Measurements from ENCODE around the gene ENPEP.
"Not testable (repeated sequence)": the region's sequence is repeated elsewhere in the genome, so short reads cannot be mapped to it uniquely, and the experiment has no call there.

Gene ENPEP

GRCh38 chr4:110518889-110519490 is 43.0 kb downstream of the ENPEP start:
- peak; percentile 16 for DNase-seq

DNA sequence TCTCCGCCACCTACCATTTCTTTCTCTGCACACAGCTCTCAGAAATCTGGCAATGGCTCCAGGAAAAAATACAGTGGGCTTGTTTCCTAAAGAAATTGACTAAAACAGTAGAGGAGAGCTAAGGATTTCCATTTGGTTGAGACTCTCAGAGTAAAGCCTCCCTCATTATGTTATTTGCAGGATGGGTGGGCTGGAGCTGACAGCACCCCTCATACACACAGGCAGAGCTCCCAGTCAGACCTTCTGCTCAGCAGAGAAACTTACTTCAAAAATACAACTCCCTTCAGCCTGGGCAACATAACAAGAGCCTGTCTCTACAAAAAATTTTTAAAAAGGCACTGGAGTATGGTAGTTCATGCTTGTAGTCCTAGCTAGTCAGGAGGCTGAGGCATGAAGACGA is 44.9 kb downstream of the ENPEP start:
- DNase-seq, result no peak

DNA sequence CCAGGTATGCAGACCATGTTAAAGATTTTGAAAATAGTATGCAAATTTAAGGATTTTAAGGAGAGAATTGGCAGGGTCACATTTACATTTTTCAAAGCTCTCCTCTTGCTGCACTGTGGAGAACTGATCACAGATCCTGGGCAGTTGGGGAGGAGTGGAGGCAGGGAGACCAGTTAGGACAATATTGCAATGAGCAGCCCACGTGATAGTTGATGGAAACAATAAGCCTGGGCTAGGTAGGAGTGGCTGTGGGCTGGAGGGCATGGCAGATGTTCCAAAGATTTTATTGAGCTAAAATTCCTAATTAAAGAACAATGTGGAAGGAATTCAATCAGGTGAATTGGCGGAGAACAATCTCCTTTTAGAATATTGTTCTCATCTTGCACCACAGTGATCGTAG is 50.6 kb downstream of the ENPEP start:
- no peak for DNase-seq

GRCh38 chr4:110527156-110527555 is 51.2 kb downstream of the ENPEP start:
- DNase-seq, result no peak

- DNase-seq, result no peak
Measured at GRCh38 chr4:110532901-110533589, 57.1 kb downstream of the ENPEP start.

DNA sequence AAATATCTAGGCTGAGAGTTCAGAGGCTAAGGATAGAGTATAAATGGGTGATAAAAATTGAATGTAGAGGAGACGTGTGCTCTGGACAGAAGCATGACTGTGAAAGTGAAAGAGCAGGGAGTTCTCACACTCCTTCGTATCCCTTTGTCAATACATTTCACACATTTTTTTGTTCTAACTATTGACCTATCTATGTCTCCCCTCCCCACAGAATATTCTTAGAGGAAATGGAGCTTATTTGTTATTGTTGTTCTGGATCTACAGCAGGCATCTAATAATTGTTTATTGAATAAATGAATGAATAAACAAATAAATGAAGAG is 57.6 kb downstream of the ENPEP start:
- no peak for DNase-seq

DNA sequence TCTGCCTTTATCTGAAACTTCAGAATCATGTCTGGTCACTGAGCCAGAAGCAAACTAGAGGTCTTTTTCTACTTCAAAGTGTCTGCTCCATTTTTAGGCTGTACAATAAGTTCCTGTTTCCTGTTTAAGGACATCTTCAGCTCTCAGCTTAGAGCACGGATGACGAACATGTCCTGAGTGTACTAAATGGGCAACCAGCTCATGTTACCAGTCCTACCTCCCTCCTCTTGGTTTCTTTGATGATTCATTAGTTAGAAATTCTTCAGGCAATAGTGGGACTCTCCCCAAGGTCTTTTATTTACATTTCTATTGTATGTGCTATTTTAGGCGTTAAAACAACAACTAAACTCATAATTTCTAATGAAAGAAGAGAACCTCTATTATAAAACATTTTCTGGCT is 58.0 kb downstream of the ENPEP start:
- no peak for DNase-seq

GRCh38 chr4:110540581-110540980 is 64.6 kb downstream of the ENPEP start:
- no peak for DNase-seq

DNA sequence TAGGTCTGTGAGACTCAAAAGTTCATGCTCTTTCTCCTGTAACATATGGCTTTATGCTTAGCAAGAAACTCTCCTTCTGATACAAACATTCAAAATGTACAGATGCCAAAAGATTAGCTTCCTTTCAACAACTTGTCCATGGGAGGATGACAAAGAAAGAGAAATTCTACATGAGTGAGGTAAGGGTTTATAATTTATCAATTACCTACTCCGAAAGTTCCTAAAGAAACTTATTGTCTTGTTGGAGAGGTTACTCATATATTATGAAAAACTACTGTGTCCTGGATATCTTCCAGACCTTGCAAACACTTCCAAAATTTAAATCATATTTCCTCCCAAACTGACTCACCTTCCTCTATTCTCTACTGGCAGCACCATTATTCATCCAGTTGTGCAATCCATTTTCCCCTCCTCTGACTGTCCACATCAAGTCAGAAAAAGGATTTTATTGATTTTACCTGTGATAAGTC is 65.1 kb downstream of the ENPEP start:
- no peak for DNase-seq

GRCh38 chr4:110543577-110543976 is 67.6 kb downstream of the ENPEP start:
- no peak for DNase-seq

DNA sequence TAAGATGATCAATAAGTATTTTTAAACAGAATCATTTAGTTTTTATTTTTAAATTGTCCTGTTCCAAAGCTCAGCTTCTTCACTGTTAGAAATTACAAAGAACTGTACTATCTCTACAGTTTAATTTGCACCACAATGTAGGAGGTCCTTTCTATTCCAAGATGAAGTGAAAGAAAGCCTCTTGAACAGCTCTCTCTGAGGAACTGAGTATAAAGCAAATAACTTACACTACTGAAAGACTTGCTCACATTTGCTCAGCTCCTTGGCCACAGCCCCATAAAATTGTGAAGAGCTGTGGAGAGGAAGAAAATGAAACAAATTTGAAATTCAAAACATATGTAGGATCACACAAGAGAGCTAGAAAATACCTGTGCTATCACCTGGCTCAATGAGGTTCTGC is 68.6 kb downstream of the ENPEP start:
- no peak for DNase-seq

DNA sequence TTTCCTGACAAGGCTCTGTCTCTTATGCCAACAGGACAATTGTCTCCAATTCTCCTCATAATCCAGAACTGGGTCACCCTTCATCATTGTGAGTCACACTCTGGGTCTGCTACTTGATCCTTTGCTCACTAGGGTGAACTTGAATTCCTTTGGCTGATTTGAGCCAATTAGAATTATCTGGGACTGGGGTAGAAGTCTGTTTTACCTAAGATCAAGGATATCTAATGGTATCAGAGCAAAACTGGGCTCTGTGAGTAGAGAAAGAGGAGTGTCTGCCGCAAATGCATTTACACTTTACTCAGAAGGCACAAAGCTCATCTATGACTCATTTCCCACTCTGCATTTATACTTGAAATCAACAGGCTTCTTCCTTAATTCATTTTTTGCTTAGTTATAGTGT is 74.3 kb downstream of the ENPEP start:
- DNase-seq, result no peak

GRCh38 chr4:110553197-110553596 is 77.2 kb downstream of the ENPEP start:
- no peak for DNase-seq

DNA sequence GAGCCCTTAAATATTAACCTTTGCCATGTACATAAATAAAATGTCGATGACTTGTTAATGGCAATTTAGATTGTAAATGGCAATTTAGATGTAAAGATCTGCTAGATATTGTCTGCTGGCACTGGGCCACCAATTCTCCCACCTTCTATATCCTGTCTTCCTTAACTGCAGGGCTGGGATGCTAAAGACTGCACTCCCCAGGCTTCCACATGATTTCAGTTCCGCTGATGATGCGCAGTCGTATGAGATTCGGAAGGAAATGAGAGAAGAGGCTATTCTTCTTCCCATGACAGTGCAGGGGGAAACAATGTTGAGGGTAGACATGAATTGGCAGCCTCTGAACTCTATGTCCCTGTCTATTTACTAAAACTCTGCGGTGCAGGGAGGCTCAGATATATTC is 91.3 kb downstream of the ENPEP start:
- no peak for DNase-seq

DNA sequence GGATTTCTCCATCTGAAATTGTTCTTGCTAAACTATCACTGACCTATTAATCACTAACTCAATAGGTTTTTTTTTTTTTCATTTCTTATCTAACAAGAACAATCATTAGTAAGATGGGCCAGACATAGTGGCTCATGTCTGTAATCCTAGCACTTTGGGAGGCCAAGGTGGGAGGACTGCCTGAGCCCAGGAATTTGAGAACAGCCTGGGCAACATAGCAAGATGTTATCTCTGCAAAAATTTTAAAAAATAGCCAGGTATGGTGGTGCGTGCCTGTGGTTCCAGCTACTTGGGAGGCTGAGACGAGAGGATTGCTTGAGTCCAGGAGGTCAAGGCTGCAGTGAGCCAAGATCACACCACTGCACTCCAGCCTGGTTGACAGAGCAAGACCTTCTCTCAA is 100.7 kb downstream of the ENPEP start:
- DNase-seq, result not testable (repeated sequence)

DNA sequence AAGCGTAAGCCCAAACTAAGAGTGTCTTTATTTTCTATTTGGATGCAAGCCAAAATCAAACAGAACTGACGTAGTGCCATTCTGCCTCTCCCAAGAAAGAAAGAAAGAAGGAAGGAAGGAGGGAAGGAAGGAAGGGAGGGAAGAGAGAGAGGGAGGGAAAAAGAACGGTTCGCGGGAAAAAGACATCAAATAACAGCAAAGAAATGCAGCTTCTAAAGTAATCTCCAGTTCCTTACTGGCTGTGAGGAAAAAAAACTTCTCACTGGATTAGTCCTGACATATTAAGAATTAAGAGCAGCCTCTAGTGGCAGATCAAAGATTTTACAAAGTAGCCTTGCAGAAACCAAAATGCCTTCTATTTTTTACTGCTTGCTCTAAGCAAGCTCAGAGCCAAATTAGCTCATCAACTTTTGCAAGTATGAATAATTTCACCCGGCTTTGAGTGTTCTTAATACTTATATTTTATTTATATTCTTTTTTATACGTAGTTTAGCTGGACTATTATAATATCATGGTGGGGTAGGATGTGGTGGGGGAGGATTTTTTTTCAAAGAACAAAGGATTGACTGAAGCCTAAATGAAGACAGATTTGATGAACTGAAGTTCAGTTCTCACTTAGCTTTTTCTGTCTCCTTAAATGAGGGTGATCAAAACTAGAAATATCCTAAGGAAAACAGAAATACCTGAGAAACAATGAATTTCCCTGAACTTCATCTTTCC is 110.3 kb downstream of the ENPEP start:
- no peak for DNase-seq

GRCh38 chr4:110587666-110588285 is 111.8 kb downstream of the ENPEP start:
- no peak for DNase-seq

GRCh38 chr4:110589297-110589696 is 113.3 kb downstream of the ENPEP start:
- DNase-seq, result no peak

- DNase-seq, result no peak
Measured at GRCh38 chr4:110595583-110595982, 119.6 kb downstream of the ENPEP start.

- DNase-seq, result no peak
Measured at GRCh38 chr4:110596431-110596830, 120.5 kb downstream of the ENPEP start.

- no peak for DNase-seq
Measured at GRCh38 chr4:110597582-110597981, 121.6 kb downstream of the ENPEP start.

DNA sequence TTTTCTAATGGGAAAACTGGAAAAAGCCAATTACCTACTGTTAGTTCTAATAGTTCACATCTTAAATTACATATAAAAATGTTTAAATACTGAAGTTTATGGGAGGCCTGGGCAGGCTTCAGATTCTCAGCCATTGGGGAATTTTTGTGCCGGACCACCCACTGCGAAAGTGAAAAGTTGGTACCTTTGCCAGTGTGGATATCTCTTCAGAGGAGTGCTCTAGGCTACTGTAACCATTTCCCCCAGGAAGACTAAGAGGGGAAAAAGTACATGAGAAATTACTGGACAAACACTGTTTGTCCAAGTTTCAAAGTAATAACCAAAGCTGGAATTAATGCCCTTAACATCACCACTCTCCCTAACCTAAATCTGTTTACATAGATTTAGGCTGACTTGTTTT is 126.1 kb downstream of the ENPEP start:
- DNase-seq, result no peak

DNA sequence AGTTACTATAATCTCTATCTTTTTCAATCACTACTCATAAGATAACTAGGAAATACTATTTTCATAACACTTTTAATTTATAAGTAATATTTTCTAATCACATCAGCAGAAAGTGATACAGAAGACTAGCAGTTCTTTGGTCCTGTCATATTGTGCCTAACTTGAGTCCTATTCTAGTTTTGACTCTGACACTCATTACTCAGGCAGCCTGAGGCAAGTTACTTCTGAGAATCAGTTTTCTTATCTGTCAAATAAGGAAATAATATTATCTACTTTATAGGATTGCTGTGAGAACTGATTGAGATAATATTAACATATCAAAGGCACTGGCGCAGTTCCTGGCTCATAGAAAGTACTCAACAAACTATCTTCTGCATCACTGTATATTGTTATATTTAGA is 129.1 kb downstream of the ENPEP start:
- no peak for DNase-seq

Data from T-helper 9 cell (primary cell).